ENCODE data around the gene NEK6. TPM values are rescaled to one million over a fixed set of nuclear protein-coding genes. Genes with fewer than 3 reads are reported as not detected.
"Not testable (repeated sequence)": the region's sequence is repeated elsewhere in the genome, so short reads cannot be mapped to it uniquely, and the experiment has no call there.

NEK6 gene
- total and polyA plus RNA-seq, 5 donors from 2014 or later: 3.5 to 17.0 (median 3.7) TPM

GRCh38 chr9:124231095-124231737 is 26.5 kb upstream of the NEK6 start:
- ATAC-seq (ENCODE audit: low read depth in 2 of 2) (no peak), DNase-seq (no peak)
- Histone ChIP-seq H3K4me1 (ENCODE audit: control insufficient read depth, insufficient read depth, low read length, poor library complexity, severe bottlenecking) (no peaks in the 10 kb centered on the region), H3K27ac (ENCODE audit: insufficient read depth, low read length, poor library complexity, severe bottlenecking) (no peak overlapping the region), H3K36me3 (ENCODE audit: control insufficient read depth, insufficient read depth, low read length) (no peaks in the 10 kb centered on the region), H3K9me3 (ENCODE audit: control insufficient read depth in 2 of 2, low read length in 2 of 2) (peaks cover 0 to 2% of the 10 kb centered on the region in 2 experiments), H3K27me3 (ENCODE audit: control insufficient read depth, insufficient read depth, low read length) (no peaks in the 10 kb centered on the region), H3K4me3 (ENCODE audit: low read depth, low read length) (no peak overlapping the region)
- Mint-ChIP-seq H3K9me3 (peaks cover 0 to 3% (median 0%) of the 10 kb centered on the region in 7 donors), H3K4me1 (peaks cover 0 to 5% (median 1%) of the 10 kb centered on the region in 4 donors), H3K27ac (no peak overlapping the region), H3K27me3 (peaks cover 10% of the 10 kb centered on the region), H3K36me3 (no peaks in the 10 kb centered on the region), H3K4me3 (no peak overlapping the region)

- peaks cover 0 to 2% (median 0%) of the 10 kb centered on the region in 7 donors for H3K9me3 Mint-ChIP-seq
- peaks cover 15% of the 10 kb centered on the region for H3K4me1 ChIP-seq (ENCODE audit: control insufficient read depth, insufficient read depth, low read length, poor library complexity, severe bottlenecking)
- ATAC-seq (ENCODE audit: low read depth in 2 of 2) (peak; percentile 45 to 50), DNase-seq (peak in 2 of 3 donors; percentile 34 to 48)
- H3K27me3 Mint-ChIP-seq: no peaks in the 10 kb centered on the region
- H3K4me1 Mint-ChIP-seq: peaks cover 18 to 52% (median 29%) of the 10 kb centered on the region in 4 donors
- H3K4me3 ChIP-seq (ENCODE audit: low read depth, low read length): peak overlapping the region; percentile 21
- no peaks in the 10 kb centered on the region for H3K36me3 Mint-ChIP-seq
- no peaks in the 10 kb centered on the region for H3K36me3 ChIP-seq (ENCODE audit: control insufficient read depth, insufficient read depth, low read length)
- peak overlapping the region in 3 of 4 donors; percentile 11 to 67 (median 61) for H3K4me3 Mint-ChIP-seq
- peak overlapping the region; percentile 33 for H3K27ac ChIP-seq (ENCODE audit: insufficient read depth, low read length, poor library complexity, severe bottlenecking)
- no peaks in the 10 kb centered on the region for H3K27me3 ChIP-seq (ENCODE audit: control insufficient read depth, insufficient read depth, low read length)
- H3K27ac Mint-ChIP-seq: peak overlapping the region; percentile 37 to 55 (median 53)
- H3K9me3 ChIP-seq (ENCODE audit: control insufficient read depth in 2 of 2, low read length in 2 of 2): peaks cover 0 to 2% of the 10 kb centered on the region in 2 experiments
Measured at GRCh38 chr9:124238546-124239140, 19.1 kb upstream of the NEK6 start.

- Mint-ChIP-seq H3K4me3 (peak overlapping the region in 3 of 4 donors; percentile 11 to 56 (median 11)), H3K36me3 (no peaks in the 10 kb centered on the region), H3K4me1 (peaks cover 18 to 52% (median 29%) of the 10 kb centered on the region in 4 donors), H3K27ac (peak overlapping the region in 2 of 3 donors; percentile 36 to 55), H3K9me3 (peaks cover 0 to 2% (median 0%) of the 10 kb centered on the region in 7 donors), H3K27me3 (no peaks in the 10 kb centered on the region)
- peaks cover 15% of the 10 kb centered on the region for H3K4me1 ChIP-seq (ENCODE audit: control insufficient read depth, insufficient read depth, low read length, poor library complexity, severe bottlenecking)
- ATAC-seq (ENCODE audit: low read depth in 2 of 2) (peak; percentile 16 to 50), DNase-seq (no peak)
- H3K27me3 ChIP-seq (ENCODE audit: control insufficient read depth, insufficient read depth, low read length): no peaks in the 10 kb centered on the region
- H3K36me3 ChIP-seq (ENCODE audit: control insufficient read depth, insufficient read depth, low read length): no peaks in the 10 kb centered on the region
- no peak overlapping the region for H3K27ac ChIP-seq (ENCODE audit: insufficient read depth, low read length, poor library complexity, severe bottlenecking)
- H3K4me3 ChIP-seq (ENCODE audit: low read depth, low read length): no peak overlapping the region
- peaks cover 0 to 1% of the 10 kb centered on the region in 2 experiments for H3K9me3 ChIP-seq (ENCODE audit: control insufficient read depth in 2 of 2, low read length in 2 of 2)
Measured at GRCh38 chr9:124239249-124240073, 18.3 kb upstream of the NEK6 start.

- H3K27ac ChIP-seq (ENCODE audit: insufficient read depth, low read length, poor library complexity, severe bottlenecking): no peak overlapping the region
- H3K27ac Mint-ChIP-seq: peak overlapping the region in 2 of 3 donors; percentile 44 to 67
- no peaks in the 10 kb centered on the region for H3K9me3 ChIP-seq (ENCODE audit: control insufficient read depth in 2 of 2, low read length in 2 of 2)
- no peaks in the 10 kb centered on the region for H3K27me3 ChIP-seq (ENCODE audit: control insufficient read depth, insufficient read depth, low read length)
- H3K36me3 ChIP-seq (ENCODE audit: control insufficient read depth, insufficient read depth, low read length): no peaks in the 10 kb centered on the region
- H3K9me3 Mint-ChIP-seq: peaks cover 0 to 2% (median 0%) of the 10 kb centered on the region in 7 donors
- H3K27me3 Mint-ChIP-seq: no peaks in the 10 kb centered on the region
- H3K4me1 ChIP-seq (ENCODE audit: control insufficient read depth, insufficient read depth, low read length, poor library complexity, severe bottlenecking): peaks cover 15% of the 10 kb centered on the region
- H3K36me3 Mint-ChIP-seq: no peaks in the 10 kb centered on the region
- no peak for ATAC-seq (ENCODE audit: low read depth in 2 of 2)
- peaks cover 11 to 44% (median 27%) of the 10 kb centered on the region in 4 donors for H3K4me1 Mint-ChIP-seq
- peak overlapping the region in 1 of 4 donors; percentile 76 for H3K4me3 Mint-ChIP-seq
- no peak for DNase-seq
- no peak overlapping the region for H3K4me3 ChIP-seq (ENCODE audit: low read depth, low read length)
Measured at GRCh38 chr9:124242331-124243194, 15.2 kb upstream of the NEK6 start.

GRCh38 chr9:124247393-124247792 is 10.4 kb upstream of the NEK6 start:
- not testable (repeated sequence) for H3K9me3 ChIP-seq (ENCODE audit: control insufficient read depth in 2 of 2, low read length in 2 of 2); H3K36me3 Mint-ChIP-seq; H3K36me3 ChIP-seq (ENCODE audit: control insufficient read depth, insufficient read depth, low read length); H3K9me3 Mint-ChIP-seq; ATAC-seq (ENCODE audit: low read depth in 2 of 2); H3K27ac Mint-ChIP-seq; H3K4me3 ChIP-seq (ENCODE audit: low read depth, low read length); H3K27ac ChIP-seq (ENCODE audit: insufficient read depth, low read length, poor library complexity, severe bottlenecking); H3K27me3 Mint-ChIP-seq; DNase-seq; H3K27me3 ChIP-seq (ENCODE audit: control insufficient read depth, insufficient read depth, low read length); H3K4me3 Mint-ChIP-seq; H3K4me1 ChIP-seq (ENCODE audit: control insufficient read depth, insufficient read depth, low read length, poor library complexity, severe bottlenecking)
- H3K4me1 Mint-ChIP-seq: peaks cover 0 to 11% (median 2%) of the 10 kb centered on the region in 4 donors

GRCh38 chr9:124248066-124248465 is 9.7 kb upstream of the NEK6 start:
- Mint-ChIP-seq H3K27me3 (no peaks in the 10 kb centered on the region), H3K27ac (no peak overlapping the region), H3K9me3 (no peaks in the 10 kb centered on the region), H3K36me3 (no peaks in the 10 kb centered on the region), H3K4me1 (peaks cover 0 to 6% (median 0%) of the 10 kb centered on the region in 4 donors), H3K4me3 (no peak overlapping the region)
- no peak overlapping the region for H3K4me3 ChIP-seq (ENCODE audit: low read depth, low read length)
- no peak for ATAC-seq (ENCODE audit: low read depth in 2 of 2)
- no peak for DNase-seq
- no peak overlapping the region for H3K27ac ChIP-seq (ENCODE audit: insufficient read depth, low read length, poor library complexity, severe bottlenecking)
- H3K27me3 ChIP-seq (ENCODE audit: control insufficient read depth, insufficient read depth, low read length): no peaks in the 10 kb centered on the region
- no peaks in the 10 kb centered on the region for H3K9me3 ChIP-seq (ENCODE audit: control insufficient read depth in 2 of 2, low read length in 2 of 2)
- H3K4me1 ChIP-seq (ENCODE audit: control insufficient read depth, insufficient read depth, low read length, poor library complexity, severe bottlenecking): no peaks in the 10 kb centered on the region
- H3K36me3 ChIP-seq (ENCODE audit: control insufficient read depth, insufficient read depth, low read length): no peaks in the 10 kb centered on the region

- Histone ChIP-seq H3K4me1 (ENCODE audit: control insufficient read depth, insufficient read depth, low read length, poor library complexity, severe bottlenecking) (no peaks in the 10 kb centered on the region), H3K36me3 (ENCODE audit: control insufficient read depth, insufficient read depth, low read length) (no peaks in the 10 kb centered on the region), H3K9me3 (ENCODE audit: control insufficient read depth in 2 of 2, low read length in 2 of 2) (no peaks in the 10 kb centered on the region), H3K27me3 (ENCODE audit: control insufficient read depth, insufficient read depth, low read length) (no peaks in the 10 kb centered on the region), H3K4me3 (ENCODE audit: low read depth, low read length) (no peak overlapping the region), H3K27ac (ENCODE audit: insufficient read depth, low read length, poor library complexity, severe bottlenecking) (no peak overlapping the region)
- Mint-ChIP-seq H3K36me3 (no peaks in the 10 kb centered on the region), H3K4me3 (no peak overlapping the region), H3K27ac (no peak overlapping the region), H3K9me3 (no peaks in the 10 kb centered on the region), H3K4me1 (peaks cover under 1 to 5% (median 2%) of the 10 kb centered on the region in 4 donors), H3K27me3 (peaks cover 3% of the 10 kb centered on the region)
- DNase-seq (no peak), ATAC-seq (ENCODE audit: low read depth in 2 of 2) (no peak)
Measured at GRCh38 chr9:124248960-124249359, 8.8 kb upstream of the NEK6 start.
